LNCAP (cell line): Measurements from ENCODE around the gene CCNI.

Experiments
- CTCF ChIP-seq: fragments of 450-650 bp; IDR thresholded peaks from 2 replicates; pipeline ENCODE4 v1.5.1; 2017; ENCODE audit warnings: mild to moderate bottlenecking

Gene CCNI

GRCh38 chr4:77062856-77063255, 12.9 kb downstream of the CCNI start:
- TF ChIP-seq CTCF, result no peak

GRCh38 chr4:77052352-77052751, 23.4 kb downstream of the CCNI start:
- peak; percentile 59 for TF ChIP-seq CTCF

- no peak for TF ChIP-seq CTCF
Observed at GRCh38 chr4:77050962-77051361, 24.8 kb downstream of the CCNI start.

- TF ChIP-seq CTCF, result peak; percentile 27; the same call in 1 of the 2 replicates
Observed at GRCh38 chr4:77047037-77047436, 28.8 kb downstream of the CCNI start.

GRCh38 chr4:77045490-77045889, 30.3 kb downstream of the CCNI start:
- TF ChIP-seq CTCF, result 0 out of 2 replicates have a peak, but pooled peaks have one; percentile 25

GRCh38 chr4:77044461-77045150, 31.2 kb downstream of the CCNI start:
- peak; percentile 73 for TF ChIP-seq CTCF

GRCh38 chr4:77043507-77044136, 32.2 kb downstream of the CCNI start:
- TF ChIP-seq CTCF, result no peak
